ENCODE data around the gene CD2AP. TPM values are rescaled to one million over a fixed set of nuclear protein-coding genes. Genes with fewer than 3 reads are reported as not detected.

CD2AP gene
- total and polyA plus RNA-seq, 2 of the 8 experiments (the other 6 are each of a cell fraction or from before 2014, with no cell fraction given), result 8.6 to 75.6 TPM

- peaks cover 10 to 92% of the 10 kb centered on the region in 2 experiments; a peak in 3 of 4 replicates for H3K79me2 ChIP-seq (ENCODE audit: control insufficient read depth in 1 of 2, insufficient read depth in 2 of 2, low read length in 2 of 2)
- no peak overlapping the region for H2BK15ac ChIP-seq (ENCODE audit: low read length)
- peaks cover 0 to 2% (median 0%) of the 10 kb centered on the region in 4 experiments; a peak in 1 of 7 replicates for H3K4me1 ChIP-seq (replicated peaks in 1 of 4; ENCODE audit: control insufficient read depth in 3 of 4, insufficient read depth in 4 of 4, low read length in 3 of 4)
- no peak overlapping the region for H2AFZ ChIP-seq (ENCODE audit: low read length)
- no peak overlapping the region for H3K27ac ChIP-seq (ENCODE audit: low read depth, low read length)
- H4K20me1 ChIP-seq (replicated peaks in 1 of 2; ENCODE audit: control insufficient read depth in 1 of 2, insufficient read depth in 2 of 2, low read length in 2 of 2), result peaks cover 6 to 9% of the 10 kb centered on the region in 2 experiments
- H2BK120ac ChIP-seq (replicated peaks; ENCODE audit: low read depth, low read length), result no peak overlapping the region
- H2BK5ac ChIP-seq (ENCODE audit: low read depth, low read length), result no peak overlapping the region
- H3K9me3 ChIP-seq (ENCODE audit: insufficient read depth in 2 of 2, low read depth in 1 of 2, low read length in 1 of 2), result peaks cover 0 to 3% of the 10 kb centered on the region in 2 experiments; a peak in 1 of 4 replicates
- peaks cover 0 to 16% (median 5%) of the 10 kb centered on the region in 4 experiments; a peak in 3 of 8 replicates for H3K36me3 ChIP-seq (ENCODE audit: control insufficient read depth in 2 of 4, insufficient read depth in 4 of 4, low read length in 3 of 4)
- no peak overlapping the region for H3K14ac ChIP-seq (ENCODE audit: insufficient read length)
- H2AK5ac ChIP-seq (ENCODE audit: low read depth, low read length), result no peak overlapping the region
- H3K9ac ChIP-seq (replicated peaks in 1 of 4; ENCODE audit: extremely low read depth in 1 of 4, low read depth in 3 of 4, low read length in 3 of 4), result no peak overlapping the region
- no peak overlapping the region for H3K18ac ChIP-seq (ENCODE audit: extremely low read depth, low read length)
- H3K79me1 ChIP-seq (ENCODE audit: low read depth, low read length), result no peaks in the 10 kb centered on the region
- no peak overlapping the region for H3K4ac ChIP-seq (replicated peaks; ENCODE audit: insufficient read length, low read depth, low read length)
- FAIRE-seq (no peak), DNase-seq (ENCODE audit: low read depth in 1 of 2, low spot score in 2 of 2) (no peak)
- no peak overlapping the region for H2BK20ac ChIP-seq (ENCODE audit: low read length)
- H3K4me2 ChIP-seq (ENCODE audit: insufficient read depth in 1 of 2, low read depth in 2 of 2, low read length in 2 of 2), result no peak overlapping the region
- no peak overlapping the region for H3K4me3 ChIP-seq (ENCODE audit: extremely low read depth in 1 of 4, insufficient read depth in 2 of 4, low read depth in 3 of 4, low read length in 4 of 4)
- POLR2A ChIA-PET (ENCODE audit: partially characterized antibody), result interaction anchor here (1.3 kb wide), 1 partner anchor 49 kb away, joined by 4 read pairs; no protein-coding TSS in a partner anchor
- no peak overlapping the region for H4K91ac ChIP-seq (replicated peaks; ENCODE audit: insufficient read length, low read length)
- H3K56ac ChIP-seq (replicated peaks; ENCODE audit: insufficient read length, low read depth, low read length), result no peak overlapping the region
- CTCF ChIA-PET (ENCODE audit: partially characterized antibody), result interaction anchor here (0.8 to 0.9 kb wide), 2 partner anchors 24 to 448 kb away, joined by 3 read pairs; no protein-coding TSS in a partner anchor
- no peaks in the 10 kb centered on the region for H3K27me3 ChIP-seq (replicated peaks in 1 of 4; ENCODE audit: control insufficient read depth in 3 of 4, extremely low read depth in 1 of 4, insufficient read depth in 3 of 4, low read length in 3 of 4)
- no peaks in the 10 kb centered on the region for H3K23me2 ChIP-seq (ENCODE audit: low read depth, low read length)
- H4K5ac ChIP-seq (ENCODE audit: insufficient read length, low read depth, low read length), result no peak overlapping the region
- H3K23ac ChIP-seq (ENCODE audit: insufficient read length), result no peak overlapping the region
- H2BK12ac ChIP-seq (ENCODE audit: low read depth, low read length), result no peak overlapping the region
- H4K8ac ChIP-seq (ENCODE audit: extremely low read depth, insufficient read depth, low read length), result no peak overlapping the region
- no peak for TF ChIP-seq KDM1A (IDR thresholded peaks at IDR 0.05; ENCODE audit: borderline replicate concordance, low read length)
Measured at GRCh38 chr6:47527274-47527673, 49.7 kb downstream of the CD2AP start.
